Effector CD8-positive, alpha-beta T cell (primary cell): ENCODE data around the gene KIF5A.
"Not testable (repeated sequence)": the region's sequence is repeated elsewhere in the genome, so short reads cannot be mapped to it uniquely, and the experiment has no call there.

ENCODE experiments used
- DNase-seq: peaks from one replicate; lab custom pipeline; 2025; lab: John Stamatoyannopoulos, UW

KIF5A gene

GRCh38 chr12:57607958-57608663 lies 58.3 kb downstream of the KIF5A start:
- no peak for DNase-seq

- DNase-seq, result no peak
Observed at GRCh38 chr12:57609101-57609780, 59.4 kb downstream of the KIF5A start.

DNA sequence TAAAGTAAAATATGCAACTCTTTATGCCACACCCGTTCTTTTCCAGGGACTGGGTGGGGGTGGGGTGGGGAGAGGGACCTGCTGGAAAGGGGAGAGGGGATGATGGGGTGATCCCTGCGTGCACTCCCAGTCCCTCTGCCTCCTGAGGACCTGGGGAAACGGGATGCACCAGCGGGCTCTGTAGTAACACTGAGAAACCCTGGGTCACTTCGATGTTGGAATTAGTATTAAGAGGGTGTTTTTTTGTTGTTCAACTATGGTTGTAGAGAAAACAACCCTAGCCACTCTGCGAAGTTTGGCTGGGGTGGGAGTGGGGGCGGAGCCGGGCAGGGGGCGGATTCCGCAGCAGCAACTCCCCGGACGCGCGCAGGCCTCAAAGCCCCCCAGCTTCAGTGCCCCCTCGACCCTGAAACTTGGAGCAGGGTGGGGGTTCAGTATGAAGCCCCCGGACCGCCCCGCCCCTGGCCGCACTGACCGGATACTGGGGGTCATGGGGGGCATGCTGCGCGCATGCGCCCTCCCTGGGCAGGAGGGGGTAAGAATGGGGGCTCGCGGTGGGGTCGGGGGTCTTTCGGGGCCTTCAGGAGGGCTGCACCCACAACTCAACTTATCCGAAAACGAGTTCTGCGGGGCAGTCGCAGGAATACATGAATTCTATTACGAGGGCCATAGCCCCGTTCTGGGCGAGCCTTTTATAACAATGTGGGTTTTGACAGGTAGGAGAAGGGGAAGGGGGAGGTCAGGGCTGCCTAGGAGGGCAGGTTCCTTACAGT lies 60.1 kb downstream of the KIF5A start:
- no peak for DNase-seq

DNA sequence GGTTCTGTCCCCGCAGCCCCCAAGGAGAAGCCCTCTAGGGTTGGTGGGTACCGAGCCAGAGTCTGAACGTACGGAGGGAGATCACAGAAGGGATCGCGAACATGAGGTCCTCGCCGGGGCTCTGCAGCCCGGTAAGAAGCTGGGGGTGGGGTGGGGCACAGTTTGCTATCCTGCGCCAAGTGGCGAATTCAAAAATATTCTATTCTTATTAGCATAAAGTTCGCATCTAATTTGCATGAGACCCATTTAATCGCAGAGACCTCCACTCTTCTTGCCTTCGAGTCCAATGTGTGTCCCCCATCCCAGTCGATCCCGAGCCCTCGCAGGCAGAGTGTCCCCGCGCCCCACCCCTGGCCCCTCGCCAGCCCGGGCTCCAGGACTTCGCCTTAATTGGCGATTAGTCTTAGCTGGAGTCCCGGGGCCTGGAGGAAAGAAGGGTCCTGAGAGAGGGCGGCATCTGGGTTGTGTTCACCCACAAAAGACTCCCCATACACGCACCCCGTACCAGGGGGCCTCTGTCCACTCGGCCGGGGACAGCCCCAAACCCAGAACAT lies 60.8 kb downstream of the KIF5A start:
- DNase-seq, result no peak

DNA sequence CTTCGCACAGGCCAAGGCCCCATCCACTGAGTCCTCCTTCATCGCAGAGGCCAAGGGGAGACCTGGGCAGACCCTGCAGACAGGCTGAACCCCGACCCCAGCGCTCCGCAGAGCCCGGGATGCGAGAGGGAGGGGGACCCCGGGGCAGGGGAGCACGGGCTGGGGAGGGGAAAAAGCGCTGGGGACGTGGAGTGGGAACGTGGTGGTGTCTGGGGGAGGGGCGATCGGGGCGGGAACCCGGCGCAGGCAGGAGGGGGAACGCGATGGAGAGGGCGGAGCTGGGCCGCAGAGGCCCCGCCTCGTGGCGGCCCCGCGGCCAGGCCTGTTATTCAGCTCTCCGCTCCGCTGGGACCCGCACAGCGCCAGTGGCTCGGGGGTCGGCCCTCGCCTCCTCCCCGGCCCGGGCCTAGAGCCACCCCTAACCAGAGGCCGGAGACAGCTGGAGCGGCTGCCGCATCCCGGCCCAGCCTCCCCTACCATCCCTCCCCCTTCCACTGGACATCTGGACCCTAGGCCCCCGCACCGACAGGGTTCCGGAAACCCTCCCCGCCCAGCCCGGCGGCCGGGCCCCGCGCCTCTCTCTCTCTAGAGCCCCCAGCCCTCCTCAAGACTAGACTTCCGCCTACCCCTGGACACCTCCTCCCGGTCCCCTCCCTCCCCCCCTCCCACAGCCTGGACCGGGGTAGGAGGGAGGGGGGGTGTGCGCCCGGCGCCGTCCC lies 61.4 kb downstream of the KIF5A start, which contains the start of gene ARHGEF25:
Gene ARHGEF25 (plus strand): TSS at position 328 of the 719 bp plus-strand sequence. CDS start 460 bp downstream, outside the sequence.
- peak; percentile 27 for DNase-seq

GRCh38 chr12:57611827-57612710 lies 62.2 kb downstream of the KIF5A start:
- DNase-seq, result no peak

DNA sequence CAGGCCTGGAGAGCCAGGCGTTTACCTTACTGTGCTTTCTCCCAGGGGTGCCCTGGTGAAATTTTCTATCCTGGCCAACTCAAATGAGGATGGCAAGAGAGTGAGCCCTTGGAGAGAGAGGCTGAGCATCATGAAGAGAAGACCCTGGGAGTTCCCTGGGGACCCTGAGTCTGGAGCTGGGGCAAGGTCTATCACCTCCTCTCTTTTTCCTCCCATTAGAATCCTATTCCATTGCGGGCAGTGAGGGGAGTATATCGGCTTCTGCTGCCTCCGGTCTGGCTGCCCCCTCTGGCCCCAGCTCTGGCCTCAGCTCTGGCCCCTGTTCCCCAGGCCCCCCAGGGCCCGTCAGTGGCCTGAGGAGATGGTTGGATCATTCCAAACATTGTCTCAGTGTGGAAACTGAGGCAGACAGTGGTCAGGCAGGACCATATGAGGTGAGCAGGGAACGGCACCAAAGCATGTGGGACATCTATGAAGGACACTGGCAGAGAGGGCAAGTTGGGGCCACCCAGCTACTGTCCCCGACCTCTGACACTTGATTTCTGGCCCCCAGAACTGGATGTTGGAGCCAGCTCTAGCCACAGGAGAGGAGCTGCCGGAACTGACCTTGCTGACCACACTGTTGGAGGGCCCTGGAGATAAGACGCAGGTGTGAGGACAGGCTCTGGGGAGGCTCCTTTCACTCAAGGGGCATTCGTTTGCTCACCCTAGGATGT lies 63.0 kb downstream of the KIF5A start:
- DNase-seq, result no peak

- no peak for DNase-seq
Observed at GRCh38 chr12:57613427-57614109, 63.7 kb downstream of the KIF5A start.

DNA sequence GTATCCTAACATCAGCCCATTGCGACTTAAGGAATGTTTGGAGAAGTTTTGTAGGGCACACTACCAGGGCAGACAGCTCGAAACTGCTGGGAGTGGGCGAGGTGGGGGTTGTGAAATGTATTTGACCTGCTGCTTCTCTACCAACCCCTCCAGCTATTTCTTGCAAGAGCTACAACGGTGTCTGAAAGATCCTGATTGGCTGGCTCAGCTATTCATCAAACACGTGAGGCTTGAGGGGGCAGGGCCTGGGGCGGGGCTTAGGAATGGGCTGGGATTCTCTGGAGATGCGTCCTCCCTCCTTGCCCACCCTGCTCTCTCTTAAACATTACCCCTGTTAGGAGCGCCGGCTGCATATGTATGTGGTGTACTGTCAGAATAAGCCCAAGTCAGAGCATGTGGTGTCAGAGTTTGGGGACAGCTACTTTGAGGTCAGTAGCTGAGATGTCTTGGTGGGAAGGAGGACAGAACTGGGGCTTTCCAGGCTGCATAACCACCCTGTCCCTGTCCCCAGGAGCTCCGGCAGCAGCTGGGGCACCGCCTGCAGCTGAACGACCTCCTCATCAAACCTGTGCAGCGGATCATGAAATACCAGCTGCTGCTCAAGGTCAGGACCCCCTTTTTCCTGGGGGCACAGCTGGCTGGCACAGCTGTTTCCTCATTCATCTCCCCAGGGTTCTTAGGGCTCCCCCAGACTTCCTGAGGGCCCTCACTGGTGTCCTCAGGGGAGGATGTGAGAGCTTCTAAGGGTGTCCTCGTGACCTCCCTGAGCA lies 64.5 kb downstream of the KIF5A start:
- DNase-seq, result no peak

- no peak for DNase-seq
Observed at GRCh38 chr12:57614948-57615500, 65.2 kb downstream of the KIF5A start.

- DNase-seq, result no peak
Observed at GRCh38 chr12:57615637-57616036, 65.8 kb downstream of the KIF5A start.

- DNase-seq, result no peak
Observed at GRCh38 chr12:57616383-57617101, 66.7 kb downstream of the KIF5A start.

- no peak for DNase-seq
Observed at GRCh38 chr12:57617942-57618341, 68.1 kb downstream of the KIF5A start.

DNA sequence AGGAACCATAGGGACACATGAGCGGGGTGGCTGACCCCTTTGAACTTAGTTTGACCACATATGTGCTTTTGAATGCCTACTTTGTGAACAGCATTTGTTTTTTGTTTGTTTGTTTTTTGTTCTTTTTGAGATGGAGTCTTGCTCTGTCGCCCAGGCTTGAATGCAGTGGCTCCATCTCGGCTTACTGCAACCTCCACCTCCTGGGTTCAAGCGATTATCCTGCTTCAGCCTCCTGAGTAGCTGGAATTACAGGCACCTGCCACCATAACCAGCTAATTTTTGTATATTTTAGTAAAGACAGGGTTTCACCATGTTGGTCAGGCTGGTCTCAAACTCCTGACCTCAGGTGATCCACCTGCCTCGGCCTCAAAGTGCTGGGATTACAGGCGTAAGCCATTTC lies 68.6 kb downstream of the KIF5A start:
- not testable (repeated sequence) for DNase-seq

DNA sequence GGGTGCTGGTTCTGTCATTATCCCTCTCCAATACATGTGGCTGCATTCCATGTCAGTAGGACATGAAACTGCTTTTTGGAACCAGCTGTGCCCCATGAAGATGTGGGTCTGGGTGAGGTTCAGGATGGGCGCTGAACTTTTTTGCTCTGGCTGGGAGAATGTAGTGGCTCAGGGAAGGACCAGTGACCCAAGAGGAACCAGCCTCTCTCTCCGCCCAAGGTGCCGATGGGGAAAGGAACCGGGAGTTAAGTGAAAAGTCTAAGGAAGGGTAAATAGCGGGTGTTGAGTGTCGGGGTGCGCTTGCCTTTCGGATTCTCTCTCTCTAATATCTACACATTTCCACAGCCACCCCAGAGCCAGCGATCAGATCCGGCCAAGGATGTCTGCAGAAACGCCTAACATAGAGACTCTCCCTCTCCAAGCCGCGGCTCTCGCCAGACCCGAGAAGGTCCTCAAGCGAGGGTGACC lies 69.2 kb downstream of the KIF5A start:
- no peak for DNase-seq

GRCh38 chr12:57619434-57620244 lies 69.8 kb downstream of the KIF5A start:
- DNase-seq, result no peak
